ENCODE measurements around the gene CCDC8. TPM values are rescaled to one million over a fixed set of nuclear protein-coding genes. Genes with fewer than 3 reads are reported as not detected.

CCDC8 gene
- total RNA-seq, 1 experiment from 2014 or later, result not detected

DNA sequence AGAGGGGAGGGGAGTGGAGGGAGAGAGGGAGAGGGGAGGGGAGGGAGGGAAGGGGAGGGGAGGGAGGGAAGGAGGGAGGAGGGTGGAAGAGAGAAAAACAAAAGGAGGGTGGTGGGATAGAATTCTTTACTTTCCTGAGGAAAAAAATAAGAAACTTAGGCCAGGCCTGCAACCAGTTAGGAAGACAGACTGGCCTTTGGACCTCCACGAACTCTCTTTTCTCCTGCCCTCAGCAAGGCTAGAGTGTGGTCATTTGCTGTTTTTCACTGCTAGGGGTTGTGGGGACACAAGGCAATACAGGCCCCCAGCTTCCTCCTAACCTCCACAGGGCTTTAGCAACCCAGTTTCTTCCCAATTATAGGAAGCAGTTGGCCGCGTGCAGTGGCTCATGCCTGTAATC lies 4.2 kb downstream of the CCDC8 start:
- Mint-ChIP-seq H3K27me3 (ENCODE audit: unreplicated experiment) (peaks cover 62% of the 10 kb centered on the region), H3K4me3 (ENCODE audit: low read depth, unreplicated experiment) (no peak overlapping the region), H3K27ac (ENCODE audit: unreplicated experiment) (no peak overlapping the region), H3K4me1 (ENCODE audit: low read depth, unreplicated experiment) (peaks cover 14% of the 10 kb centered on the region), H3K36me3 (ENCODE audit: insufficient read depth, unreplicated experiment) (peaks cover 11% of the 10 kb centered on the region), H3K9me3 (ENCODE audit: low read depth, unreplicated experiment) (no peaks in the 10 kb centered on the region)
- no TSS peak for BruUV-seq (replicated peaks)
- intact Hi-C loops (cut with micrococcal nuclease; ENCODE audit: unreplicated experiment), result no loop called here
- CTCF ChIA-PET, result no interaction called here
- DNase-seq, result no peak
- TF ChIP-seq CTCF (IDR thresholded peaks at IDR 0.05; ENCODE audit: unreplicated experiment), result no peak

DNA sequence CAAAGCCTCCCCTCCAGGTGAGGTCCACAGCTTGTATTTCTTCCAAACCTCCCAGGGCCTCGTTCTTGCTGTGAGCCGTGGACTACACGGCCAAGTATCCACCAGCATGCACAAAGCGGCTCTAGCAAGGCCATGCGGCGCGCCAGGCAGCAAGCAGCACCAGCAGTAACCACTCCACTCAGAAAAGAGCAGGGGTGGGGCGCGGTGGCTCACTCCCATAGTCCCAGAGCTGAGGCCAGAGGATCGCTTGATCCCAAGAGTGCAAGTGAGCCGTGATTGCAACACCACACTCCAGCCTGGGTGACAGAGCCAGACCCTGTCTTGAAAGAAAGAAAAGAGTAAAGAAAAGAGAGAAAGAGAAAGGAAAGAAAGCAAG lies 4.7 kb downstream of the CCDC8 start:
- CTCF ChIA-PET, result interaction anchor here (0.6 to 0.7 kb wide), 3 partner anchors 27 to 730 kb away, joined by 4 read pairs; no protein-coding TSS in a partner anchor
- Mint-ChIP-seq H3K4me3 (ENCODE audit: low read depth, unreplicated experiment) (no peak overlapping the region), H3K9me3 (ENCODE audit: low read depth, unreplicated experiment) (no peaks in the 10 kb centered on the region), H3K27me3 (ENCODE audit: unreplicated experiment) (peaks cover 62% of the 10 kb centered on the region), H3K36me3 (ENCODE audit: insufficient read depth, unreplicated experiment) (peaks cover 16% of the 10 kb centered on the region), H3K27ac (ENCODE audit: unreplicated experiment) (no peak overlapping the region), H3K4me1 (ENCODE audit: low read depth, unreplicated experiment) (peaks cover 19% of the 10 kb centered on the region)
- no peak for DNase-seq
- intact Hi-C loops (cut with micrococcal nuclease; ENCODE audit: unreplicated experiment), result no loop called here
- BruUV-seq (replicated peaks), result no TSS peak
- TF ChIP-seq CTCF (IDR thresholded peaks at IDR 0.05; ENCODE audit: unreplicated experiment), result no peak

GRCh38 chr19:46407856-46408663 lies 5.3 kb downstream of the CCDC8 start:
- Mint-ChIP-seq H3K36me3 (ENCODE audit: insufficient read depth, unreplicated experiment) (peaks cover 20% of the 10 kb centered on the region), H3K4me3 (ENCODE audit: low read depth, unreplicated experiment) (no peak overlapping the region), H3K9me3 (ENCODE audit: low read depth, unreplicated experiment) (no peaks in the 10 kb centered on the region), H3K27me3 (ENCODE audit: unreplicated experiment) (peaks cover 60% of the 10 kb centered on the region), H3K4me1 (ENCODE audit: low read depth, unreplicated experiment) (peaks cover 20% of the 10 kb centered on the region), H3K27ac (ENCODE audit: unreplicated experiment) (no peak overlapping the region)
- no peak for DNase-seq
- no peak for TF ChIP-seq CTCF (IDR thresholded peaks at IDR 0.05; ENCODE audit: unreplicated experiment)
- intact Hi-C loops (cut with micrococcal nuclease; ENCODE audit: unreplicated experiment), result no loop called here
- no TSS peak for BruUV-seq (replicated peaks)
- CTCF ChIA-PET, result interaction anchor here (0.6 to 0.7 kb wide), 3 partner anchors 28 to 729 kb away, joined by 4 read pairs; no protein-coding TSS in a partner anchor

GRCh38 chr19:46406976-46407375 lies 6.4 kb downstream of the CCDC8 start:
- TF ChIP-seq CTCF (IDR thresholded peaks at IDR 0.05; ENCODE audit: unreplicated experiment), result no peak
- H3K27ac Mint-ChIP-seq (ENCODE audit: unreplicated experiment), result no peak overlapping the region
- no TSS peak for BruUV-seq (replicated peaks)
- DNase-seq, result no peak
- H3K9me3 Mint-ChIP-seq (ENCODE audit: low read depth, unreplicated experiment), result no peaks in the 10 kb centered on the region
- H3K27me3 Mint-ChIP-seq (ENCODE audit: unreplicated experiment), result peaks cover 49% of the 10 kb centered on the region
- CTCF ChIA-PET, result no interaction called here
- no peak overlapping the region for H3K4me3 Mint-ChIP-seq (ENCODE audit: low read depth, unreplicated experiment)
- H3K36me3 Mint-ChIP-seq (ENCODE audit: insufficient read depth, unreplicated experiment), result peaks cover 26% of the 10 kb centered on the region
- peaks cover 28% of the 10 kb centered on the region for H3K4me1 Mint-ChIP-seq (ENCODE audit: low read depth, unreplicated experiment)
- intact Hi-C loops (cut with micrococcal nuclease; ENCODE audit: unreplicated experiment), result no loop called here

Measured in Calu3 (cell line).